GM21723 (cell line): ENCODE results near the gene ATP2B2.

Experiments
- ATAC-seq: cut with Tn5 transposase; IDR thresholded peaks from one replicate; pipeline ENCODE4 v1.9.1; 2021; ENCODE audit warnings: mild to moderate bottlenecking, moderate library complexity; ENCODE audit not compliant: unreplicated experiment

Gene ATP2B2

DNA sequence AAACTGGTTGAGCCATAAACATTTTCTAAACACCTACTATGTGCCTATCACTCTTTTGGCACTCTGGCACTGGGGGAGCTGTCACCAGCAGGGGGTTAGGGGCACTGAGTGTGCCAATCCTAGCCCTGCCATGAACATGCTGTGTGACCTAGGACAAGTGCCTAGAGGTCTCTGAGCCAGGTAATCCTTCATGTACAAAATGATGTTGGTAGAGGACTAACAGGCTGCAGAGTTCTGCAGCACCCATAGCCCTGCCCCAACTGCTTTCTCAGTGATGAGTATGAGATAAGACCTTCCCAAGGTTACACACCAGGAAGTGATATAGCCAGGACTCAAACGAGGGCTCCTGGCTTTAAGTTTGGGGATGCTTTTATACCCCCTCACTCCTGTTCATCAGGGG lies 99.6 kb downstream of the ATP2B2 start:
- ATAC-seq: no peak

DNA sequence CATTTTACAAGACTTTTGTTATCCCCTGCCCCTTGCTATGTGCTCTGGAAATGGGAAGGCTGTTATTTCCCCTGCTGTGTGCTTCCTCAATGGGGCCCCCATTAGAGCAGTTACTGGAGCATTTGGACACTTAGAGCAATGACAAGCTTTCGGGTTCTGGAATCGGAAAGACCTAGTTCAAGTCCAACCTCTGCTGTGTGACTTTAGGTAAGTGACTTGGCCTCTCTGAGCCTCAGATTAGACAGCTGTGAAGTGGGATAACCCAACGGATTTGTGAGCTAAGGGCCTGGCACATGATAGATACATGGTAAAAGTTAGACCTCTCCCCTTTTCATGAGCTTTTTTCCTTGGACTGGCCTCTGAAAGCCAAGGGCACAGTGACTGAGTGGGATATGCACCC lies 100.5 kb downstream of the ATP2B2 start:
- ATAC-seq: no peak

- no peak for ATAC-seq
These were observed 101.0 kb downstream of the ATP2B2 start for GRCh38 chr3:10404377-10404776.

- no peak for ATAC-seq
These were observed 103.2 kb downstream of the ATP2B2 start for GRCh38 chr3:10401990-10402761.

- no peak for ATAC-seq
These were observed 104.5 kb downstream of the ATP2B2 start for GRCh38 chr3:10400749-10401495.

DNA sequence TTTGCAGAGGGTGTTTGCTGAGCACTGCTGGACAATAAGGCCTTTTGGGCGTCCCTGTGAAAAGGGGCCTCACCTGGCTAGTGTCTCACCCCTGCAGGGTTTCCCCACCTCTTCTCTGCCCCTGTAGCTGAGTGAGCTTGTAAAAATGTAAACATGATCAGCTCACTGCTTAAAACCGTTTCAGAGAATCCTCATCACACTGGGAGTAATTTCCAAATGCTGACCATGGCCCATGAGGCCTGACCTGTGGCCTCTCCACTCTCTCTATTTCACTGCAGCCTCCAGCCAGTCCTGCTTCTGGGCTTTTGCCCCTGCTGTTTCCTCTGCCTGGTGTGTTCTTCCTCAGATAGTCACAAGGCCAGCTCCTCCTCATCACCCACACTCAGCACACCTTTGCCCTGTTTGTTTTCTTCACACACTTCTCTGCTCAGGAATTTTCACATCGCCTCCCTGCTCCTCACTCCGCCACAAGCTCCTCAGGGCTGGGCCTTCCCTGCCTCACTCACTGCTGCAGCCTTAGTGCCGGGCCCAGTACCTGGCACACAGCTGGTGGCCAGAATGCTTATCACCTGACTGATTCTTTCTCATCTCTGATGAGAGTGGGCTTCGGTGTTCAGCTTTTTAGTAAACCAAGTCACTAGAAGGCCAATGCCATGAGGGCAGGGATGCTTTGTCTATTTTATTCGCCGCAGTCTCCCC lies 105.2 kb downstream of the ATP2B2 start:
- no peak for ATAC-seq

- no peak for ATAC-seq
These were observed 105.8 kb downstream of the ATP2B2 start for GRCh38 chr3:10399634-10400033.

GRCh38 chr3:10398341-10398740 lies 107.0 kb downstream of the ATP2B2 start:
- ATAC-seq: no peak

DNA sequence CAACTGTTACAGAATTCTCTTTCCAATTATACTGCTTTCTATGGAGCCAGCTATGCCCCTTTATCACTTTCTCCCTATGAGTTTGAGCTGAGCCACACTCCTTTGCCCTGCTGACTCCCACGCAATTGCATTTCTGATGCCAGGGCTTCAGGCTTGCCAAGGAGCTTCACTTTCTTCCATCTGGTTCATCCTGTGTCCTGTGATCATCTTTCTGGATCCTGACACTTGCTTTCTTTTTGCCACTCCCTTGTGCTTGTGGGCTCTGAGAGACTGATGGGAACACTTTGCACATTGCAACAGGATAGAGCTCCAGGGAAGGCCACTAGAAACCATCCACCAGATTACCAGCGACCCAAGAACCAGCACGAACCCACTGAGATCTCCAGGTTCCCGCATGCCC lies 107.5 kb downstream of the ATP2B2 start:
- ATAC-seq: no peak

DNA sequence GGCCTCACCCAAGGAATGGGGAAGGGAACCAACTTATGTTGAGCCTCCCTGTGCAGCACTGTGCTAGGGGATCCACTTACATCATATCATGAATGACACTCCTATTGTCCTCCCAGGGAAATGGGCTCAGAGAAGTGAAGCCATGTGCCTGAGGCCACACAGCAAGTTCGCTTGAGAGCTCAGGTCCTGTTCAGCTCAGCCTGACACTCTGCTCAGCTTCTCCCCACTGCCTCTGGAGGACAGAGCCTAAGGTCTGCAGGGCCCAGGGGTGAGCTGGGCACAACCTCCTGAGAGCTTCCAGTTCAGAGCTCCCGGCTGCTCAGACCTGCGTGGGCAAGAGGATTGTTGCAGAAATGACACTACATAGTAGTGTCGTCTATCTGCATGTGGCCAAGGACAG lies 108.5 kb downstream of the ATP2B2 start:
- no peak for ATAC-seq

GRCh38 chr3:10396083-10396482 lies 109.3 kb downstream of the ATP2B2 start:
- no peak for ATAC-seq

GRCh38 chr3:10395671-10396070 lies 109.7 kb downstream of the ATP2B2 start:
- ATAC-seq: no peak

DNA sequence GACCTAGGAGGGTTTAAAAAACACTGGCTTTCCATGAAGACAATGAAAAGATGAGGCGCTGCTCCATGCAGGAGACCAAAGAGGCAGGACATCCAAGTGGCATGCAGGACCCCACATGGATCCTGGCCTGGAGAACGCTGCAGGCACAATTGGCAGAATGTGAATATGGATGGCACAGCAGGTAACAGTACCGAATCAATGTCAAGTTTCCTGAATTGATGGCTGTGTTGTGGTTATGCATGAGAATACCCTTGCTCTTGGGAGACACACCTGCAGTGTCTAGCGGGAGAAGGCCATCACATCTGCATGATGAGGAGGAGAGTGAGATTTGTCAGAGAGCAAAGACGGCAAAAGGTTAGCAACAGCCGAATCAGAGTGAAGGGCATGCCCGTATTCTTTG lies 110.2 kb downstream of the ATP2B2 start:
- no peak for ATAC-seq

- ATAC-seq: no peak
These were observed 110.8 kb downstream of the ATP2B2 start for GRCh38 chr3:10394491-10395025.

GRCh38 chr3:10393514-10393913 lies 111.9 kb downstream of the ATP2B2 start:
- no peak for ATAC-seq

- no peak for ATAC-seq
These were observed 112.4 kb downstream of the ATP2B2 start for GRCh38 chr3:10392906-10393461.

DNA sequence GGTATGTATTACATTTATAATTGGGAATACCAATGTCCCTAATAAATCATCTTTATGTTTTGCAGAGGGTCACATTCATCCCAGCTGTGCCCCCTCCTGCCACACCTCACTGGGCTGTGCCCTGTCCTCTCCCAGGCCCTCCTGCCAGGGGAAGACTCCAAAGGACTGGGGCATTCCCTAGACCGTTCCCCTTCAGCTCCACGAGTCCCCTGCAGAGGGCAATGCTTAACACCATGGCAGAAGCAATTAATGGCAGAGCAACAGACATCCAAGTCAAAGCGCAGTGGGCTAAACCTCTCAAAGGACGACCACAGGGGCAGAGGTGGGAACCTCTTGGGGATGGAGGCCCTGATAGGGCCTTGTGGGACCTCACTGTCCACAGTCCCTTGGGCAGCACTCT lies 113.1 kb downstream of the ATP2B2 start:
- no peak for ATAC-seq

- ATAC-seq: no peak
These were observed 114.0 kb downstream of the ATP2B2 start for GRCh38 chr3:10391391-10391790.

GRCh38 chr3:10390641-10391373 lies 114.6 kb downstream of the ATP2B2 start:
- no peak for ATAC-seq

GRCh38 chr3:10389995-10390394 lies 115.4 kb downstream of the ATP2B2 start:
- ATAC-seq: peak; percentile 88

DNA sequence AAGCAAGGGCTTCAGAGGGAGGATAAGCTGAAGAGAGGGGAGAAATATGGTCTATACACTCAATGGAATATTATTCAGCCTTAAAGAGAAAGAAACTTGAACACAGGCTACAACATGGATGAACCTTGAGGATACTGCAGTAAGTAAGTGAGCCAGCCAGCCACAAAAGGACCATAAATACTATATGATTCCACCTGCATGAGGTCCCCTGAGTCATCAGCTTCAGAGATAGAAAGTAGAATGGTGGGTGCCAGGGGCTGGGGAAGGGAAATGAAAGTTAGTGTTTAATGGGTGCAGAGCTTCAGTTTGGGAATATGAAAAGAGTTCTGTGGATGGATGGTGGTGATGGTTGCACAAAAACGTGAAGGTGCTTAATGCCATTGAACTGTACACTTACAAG lies 116.0 kb downstream of the ATP2B2 start:
- no peak for ATAC-seq
